GM18505 (cell line): Measurements from ENCODE around the gene STX2.
A peak's percentile ranks its signal among the peaks of the same experiment; 100 is the strongest.
"Not testable (repeated sequence)": the region's sequence is repeated elsewhere in the genome, so short reads cannot be mapped to it uniquely, and the experiment has no call there.

Source experiments
- ATAC-seq: cut with Tn5 transposase; IDR thresholded peaks from one replicate; pipeline ENCODE4 v1.9.1; 2021; ENCODE audit not compliant: unreplicated experiment
- POLR2A ChIP-seq: IDR thresholded peaks from 4 replicates; pipeline ENCODE4 v1.6.1; 2011; ENCODE audit warnings: borderline replicate concordance; ENCODE audit not compliant: insufficient read depth, insufficient read length; ENCODE audit errors: extremely low read depth

Gene STX2

DNA sequence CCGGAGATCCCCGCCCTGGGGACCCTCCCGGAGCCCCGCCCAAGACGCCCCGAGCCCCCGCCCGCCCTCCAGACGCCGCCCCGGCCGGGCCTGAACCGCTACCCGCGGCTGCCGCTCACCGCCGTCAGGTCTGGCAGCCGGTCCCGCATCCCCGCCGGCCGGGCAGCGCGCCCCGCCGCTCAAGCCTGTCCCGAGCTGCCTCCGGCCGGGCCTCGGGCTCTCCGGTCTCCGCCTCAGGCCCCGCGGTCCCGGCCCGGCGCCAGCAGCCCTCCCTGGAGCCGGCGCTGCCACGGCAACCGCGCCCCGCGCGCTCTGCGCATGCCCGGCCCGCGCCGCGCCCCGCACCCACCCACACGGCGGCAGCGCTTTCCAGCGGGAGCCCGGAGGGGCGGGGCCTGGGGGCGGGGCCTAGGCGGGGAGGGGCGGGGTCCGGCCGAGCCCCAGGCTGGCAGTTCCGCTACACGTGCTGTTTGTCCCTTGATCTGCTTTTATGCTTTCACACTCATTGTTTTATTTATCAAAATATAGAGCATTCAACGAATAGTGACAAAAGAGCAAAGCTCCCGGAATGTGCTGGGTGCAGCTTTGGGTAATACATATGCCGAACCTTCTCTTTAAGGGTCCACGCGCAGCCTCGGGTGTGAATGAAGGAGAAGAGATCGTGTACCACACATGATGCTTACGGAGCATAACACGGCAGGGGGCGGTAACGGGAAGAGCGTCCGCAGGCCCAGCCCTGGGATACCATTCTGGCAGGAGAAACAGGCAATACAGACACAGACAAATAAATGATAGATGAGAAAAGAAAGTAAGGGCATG is at the start of gene STX2:
TSS of gene STX2 (minus strand) at position 300 of the 819 bp plus-strand sequence. CDS start at position 149, 151 bp downstream.
- TF ChIP-seq POLR2A, result peak; percentile 38

DNA sequence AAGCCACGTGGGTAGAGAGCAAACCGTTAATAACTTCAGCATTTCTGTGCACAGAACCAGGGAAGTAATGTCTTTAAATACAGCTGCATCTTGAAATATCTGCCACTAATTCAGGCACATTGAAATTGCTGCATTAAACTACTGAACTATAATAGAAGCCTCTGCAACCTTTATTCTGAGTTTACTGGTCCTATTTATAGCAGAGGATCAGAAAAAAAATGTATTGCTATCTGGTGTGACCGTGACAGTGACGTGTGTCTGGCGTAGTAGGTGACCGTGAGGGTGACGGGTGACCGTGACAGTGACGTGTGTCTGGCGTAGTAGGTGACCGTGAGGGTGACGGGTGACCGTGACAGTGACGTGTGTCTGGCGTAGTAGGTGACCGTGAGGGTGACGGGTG is 48.1 kb upstream of the STX2 start:
- ATAC-seq, result not testable (repeated sequence)

More for the DNA sequence above, at the start of gene STX2:
- peak; percentile 84 for ATAC-seq

DNA sequence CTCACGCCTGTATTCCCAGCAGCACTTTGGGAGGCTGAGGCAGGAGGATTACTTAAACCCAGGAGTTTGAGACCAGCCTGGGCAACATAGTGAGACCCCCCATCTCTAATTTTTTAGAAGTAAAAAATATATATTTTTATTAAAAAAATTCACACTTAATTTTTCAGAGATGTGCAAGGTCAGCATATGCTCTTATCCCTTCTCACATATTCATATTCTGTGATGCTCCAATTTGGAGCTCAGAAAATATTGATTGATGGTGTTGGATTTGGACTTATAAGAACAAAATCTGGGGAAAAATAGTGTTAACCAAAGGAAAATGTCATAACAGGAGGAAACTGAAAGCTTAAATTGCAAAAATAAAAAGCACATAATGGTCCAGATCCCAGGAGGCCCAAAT is 42.5 kb upstream of the STX2 start:
- TF ChIP-seq POLR2A, result no peak
- ATAC-seq, result no peak

GRCh38 chr12:130881046-130881445 is 42.0 kb upstream of the STX2 start:
- no peak for ATAC-seq
- TF ChIP-seq POLR2A, result no peak

- ATAC-seq, result no peak
These were observed 41.4 kb upstream of the STX2 start for GRCh38 chr12:130880411-130880885.

DNA sequence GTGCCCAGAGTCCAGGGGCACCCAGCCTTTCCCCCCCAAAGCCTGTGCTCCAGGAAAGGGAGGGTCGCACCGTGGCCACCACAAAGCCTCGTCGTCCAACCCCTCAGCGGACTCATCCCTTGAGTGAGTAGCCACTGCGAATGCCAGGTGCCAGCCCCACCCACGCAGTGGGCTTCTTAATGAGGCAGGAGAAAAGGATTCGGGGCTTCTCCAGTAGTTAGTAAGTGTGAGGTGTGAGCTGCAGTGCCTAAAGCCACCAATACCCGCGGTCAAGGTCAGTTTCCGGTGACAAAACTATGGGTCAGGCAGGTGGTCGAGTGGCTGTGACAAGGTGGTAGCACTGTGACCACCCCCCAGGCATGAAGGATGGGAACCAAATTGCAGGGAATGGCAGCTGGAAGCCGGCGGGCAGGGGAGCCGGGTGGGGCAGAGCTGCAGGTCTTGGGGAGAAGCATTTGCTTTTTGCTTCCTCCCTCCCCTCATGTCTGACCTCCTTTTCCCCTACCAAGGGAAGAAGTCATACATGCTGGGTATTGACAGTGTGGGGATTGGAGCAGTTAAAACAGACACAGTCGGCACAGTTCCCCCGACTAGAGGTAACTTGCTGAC is 40.8 kb upstream of the STX2 start:
- TF ChIP-seq POLR2A, result no peak
- ATAC-seq, result no peak

More at GRCh38 chr12:130880411-130880885, 41.4 kb upstream of the STX2 start:
- no peak for TF ChIP-seq POLR2A

GRCh38 chr12:130879212-130879686 is 40.2 kb upstream of the STX2 start:
- TF ChIP-seq POLR2A, result peak; percentile 46
- ATAC-seq, result peak; percentile 75

- TF ChIP-seq POLR2A, result peak; percentile 47
- no peak for ATAC-seq
These were observed 39.4 kb upstream of the STX2 start for GRCh38 chr12:130878193-130879185.

GRCh38 chr12:130877333-130877732 is 38.3 kb upstream of the STX2 start:
- TF ChIP-seq POLR2A, result no peak

GRCh38 chr12:130876758-130877157 is 37.7 kb upstream of the STX2 start:
- TF ChIP-seq POLR2A, result peak; percentile 5
- ATAC-seq, result no peak

More at GRCh38 chr12:130877333-130877732, 38.3 kb upstream of the STX2 start:
- ATAC-seq, result no peak

- ATAC-seq, result no peak
- no peak for TF ChIP-seq POLR2A
These were observed 37.2 kb upstream of the STX2 start for GRCh38 chr12:130876297-130876696.

GRCh38 chr12:130875708-130876107 is 36.7 kb upstream of the STX2 start:
- ATAC-seq, result not testable (repeated sequence)

DNA sequence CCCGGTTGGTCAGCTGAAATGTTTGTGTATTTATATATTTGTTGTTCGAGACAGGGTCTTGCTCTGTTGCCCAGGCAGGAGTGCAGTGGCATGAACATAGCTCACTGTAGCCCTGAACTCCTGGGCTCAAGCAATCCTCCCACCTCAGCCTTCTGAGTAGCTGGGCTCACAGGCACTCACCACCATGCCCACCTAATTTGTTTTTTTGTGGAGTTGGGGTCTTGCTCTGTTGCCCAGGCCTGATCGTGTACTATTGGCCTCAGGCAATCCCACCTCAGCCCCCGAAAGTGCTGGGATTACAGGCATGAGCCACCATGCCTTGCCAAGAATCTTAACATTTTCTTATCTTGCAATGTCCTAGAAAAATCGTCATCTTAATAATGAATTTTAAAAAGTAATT is 36.1 kb upstream of the STX2 start:
- TF ChIP-seq POLR2A, result no peak
- ATAC-seq, result no peak
